GM21717 (cell line): Measurements from ENCODE around the gene PALS1.
"Not testable (repeated sequence)": the region's sequence is repeated elsewhere in the genome, so short reads cannot be mapped to it uniquely, and the experiment has no call there.

Experiments used
- ATAC-seq: cut with Tn5 transposase; IDR thresholded peaks from one replicate; pipeline ENCODE4 v1.9.1; 2021; ENCODE audit warnings: mild to moderate bottlenecking, moderate library complexity; ENCODE audit not compliant: unreplicated experiment

The PALS1 gene

DNA sequence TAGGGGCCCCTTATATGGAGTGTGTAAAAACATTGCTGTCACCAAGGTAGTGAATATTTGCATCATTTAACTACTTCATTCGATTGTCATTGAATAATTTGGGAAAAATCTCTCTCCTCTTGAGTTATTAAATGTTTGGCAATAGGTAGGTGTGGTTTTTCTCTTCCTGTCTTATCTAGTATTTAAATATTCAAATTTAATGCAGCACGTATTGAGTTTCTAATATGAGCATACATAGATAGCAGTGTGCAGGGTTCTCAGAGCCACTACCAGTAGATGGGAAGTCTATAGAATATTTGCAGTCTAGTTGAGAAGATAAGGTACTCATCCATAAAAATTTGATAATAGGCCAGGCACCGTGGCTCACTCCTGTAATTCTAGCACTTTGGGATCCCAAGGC is 16.7 kb downstream of the PALS1 start:
- ATAC-seq, result no peak

DNA sequence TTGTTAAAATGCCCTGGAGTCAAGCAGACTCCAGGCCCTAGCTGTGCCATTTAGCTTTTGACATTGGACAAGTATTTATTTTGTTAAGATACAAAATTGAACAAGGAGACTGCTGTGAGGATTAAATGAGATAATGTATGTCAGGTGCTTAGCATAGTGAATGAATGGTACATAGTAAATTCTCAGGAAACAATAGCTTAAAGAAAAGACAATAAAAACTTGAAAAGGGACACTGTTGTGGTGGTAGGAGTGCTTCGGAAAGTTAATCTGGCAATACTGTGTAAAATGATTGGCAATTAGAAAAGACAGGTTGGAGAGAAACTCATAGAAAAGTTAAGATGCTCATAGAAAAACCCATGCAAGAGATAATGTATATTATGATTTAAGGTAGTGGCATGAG is 19.7 kb downstream of the PALS1 start:
- no peak for ATAC-seq

DNA sequence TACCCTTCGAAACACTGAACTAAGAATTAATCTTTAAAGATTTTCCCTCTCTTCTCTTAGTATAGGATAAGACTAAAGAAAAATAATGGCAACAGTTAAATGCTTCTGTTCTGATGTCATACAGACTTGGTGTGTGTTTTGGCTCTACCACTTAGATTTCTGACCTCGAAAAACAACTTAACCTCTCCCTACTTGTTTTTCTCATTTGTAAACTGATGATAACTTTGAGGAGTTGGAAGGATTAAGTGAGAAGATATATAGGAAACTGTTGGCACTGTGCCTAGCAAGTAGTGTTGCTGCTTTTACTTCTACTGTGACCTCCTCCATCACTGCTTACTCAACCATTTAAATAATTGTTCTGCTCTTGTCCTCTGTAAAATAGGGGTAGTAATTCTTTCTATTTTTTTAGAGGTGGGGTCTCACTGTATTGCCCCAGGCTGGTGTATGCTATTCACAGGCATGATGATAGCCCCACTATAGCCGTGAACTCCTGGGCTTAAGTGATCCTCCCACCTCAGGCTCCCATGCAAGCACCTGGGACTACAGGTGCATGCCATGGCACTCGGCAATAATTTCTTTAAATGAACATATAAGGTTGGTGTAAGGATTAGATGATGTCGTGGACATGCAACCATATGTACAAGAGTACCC is 22.4 kb downstream of the PALS1 start:
- no peak for ATAC-seq

DNA sequence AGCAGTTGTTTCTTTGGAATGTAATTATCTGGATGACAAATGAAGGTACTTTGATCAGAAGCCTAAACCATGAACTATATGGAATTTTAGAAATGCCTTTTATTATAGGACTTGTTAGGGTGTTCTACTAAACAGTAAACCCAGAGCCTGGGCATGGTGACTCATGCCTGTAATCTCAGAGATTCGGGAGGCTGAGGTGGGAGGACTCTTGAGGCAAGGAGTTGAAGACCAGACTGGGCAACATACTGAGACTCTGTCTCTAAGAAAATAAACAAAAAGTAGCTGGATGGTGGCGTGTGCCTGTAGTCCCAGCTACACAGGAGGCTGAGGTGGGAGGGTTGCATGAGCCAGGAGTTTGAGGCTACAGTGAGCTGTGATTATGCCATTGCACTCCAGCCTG is 23.9 kb downstream of the PALS1 start:
- no peak for ATAC-seq

DNA sequence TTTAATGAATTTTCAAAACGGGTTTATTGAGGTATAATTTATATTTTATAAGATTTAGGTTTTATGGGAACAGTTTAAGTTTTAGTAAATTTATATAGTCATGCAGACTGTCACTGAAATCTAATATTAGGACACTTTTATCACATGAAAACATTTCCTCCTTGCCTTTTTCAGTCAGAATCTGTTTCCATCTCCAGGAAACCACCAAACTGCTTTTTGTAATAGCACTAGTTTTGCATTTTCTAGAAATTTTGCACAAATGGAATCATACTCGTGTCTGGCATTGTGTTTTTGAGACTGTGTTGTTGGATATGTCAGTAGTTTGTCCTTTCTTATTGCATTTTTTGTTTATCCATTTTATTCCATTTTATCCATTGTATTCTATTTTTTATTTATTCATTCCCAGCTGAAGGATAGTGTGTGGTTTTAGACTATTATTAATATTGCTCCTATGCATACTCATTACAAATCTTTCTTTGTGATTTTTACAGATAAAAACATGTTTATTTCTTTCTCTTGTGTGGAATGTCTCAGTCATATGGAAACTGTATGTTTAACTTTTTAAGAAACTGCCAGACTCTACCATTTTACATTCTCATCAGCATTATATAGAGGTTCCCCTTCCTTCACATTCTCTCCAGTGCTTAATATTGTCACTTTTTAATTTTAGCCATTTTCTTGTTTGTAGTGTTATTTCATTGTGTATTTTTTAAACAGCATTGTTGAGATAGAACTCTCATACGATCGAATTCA is 26.5 kb downstream of the PALS1 start:
- ATAC-seq, result no peak

DNA sequence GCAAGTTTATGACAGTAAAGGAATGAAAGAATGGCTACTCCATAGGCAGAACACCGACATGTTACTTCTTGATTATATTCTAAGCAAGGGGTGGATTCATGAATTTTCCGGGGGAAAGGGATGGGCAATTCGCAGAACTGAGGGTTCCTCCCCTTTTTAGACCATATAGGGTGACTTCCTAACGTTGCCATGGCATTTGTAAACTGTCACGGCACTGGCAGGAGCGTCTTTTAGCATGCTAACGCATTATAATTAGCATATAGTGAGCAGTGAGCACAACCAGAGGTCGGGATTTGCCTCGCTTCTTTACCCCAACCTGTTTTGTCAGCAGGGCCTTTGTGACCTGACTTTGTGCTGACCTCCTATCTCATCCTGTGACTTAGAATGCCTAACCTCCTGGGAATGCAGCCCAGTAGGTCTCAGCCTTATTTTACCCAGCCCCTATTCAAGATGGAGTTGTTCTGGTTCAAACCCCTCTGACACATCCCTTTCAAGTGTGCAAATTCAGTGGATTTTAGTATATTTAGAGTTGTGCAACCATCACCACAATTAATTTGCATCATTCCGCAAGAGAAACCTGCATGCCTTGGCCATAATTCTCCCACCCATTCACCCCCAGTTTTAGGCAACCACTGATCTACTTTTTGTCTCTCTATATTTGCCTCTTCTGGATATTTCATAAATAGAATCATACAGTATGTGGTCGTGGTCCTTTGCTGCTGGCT is 27.4 kb downstream of the PALS1 start:
- no peak for ATAC-seq

DNA sequence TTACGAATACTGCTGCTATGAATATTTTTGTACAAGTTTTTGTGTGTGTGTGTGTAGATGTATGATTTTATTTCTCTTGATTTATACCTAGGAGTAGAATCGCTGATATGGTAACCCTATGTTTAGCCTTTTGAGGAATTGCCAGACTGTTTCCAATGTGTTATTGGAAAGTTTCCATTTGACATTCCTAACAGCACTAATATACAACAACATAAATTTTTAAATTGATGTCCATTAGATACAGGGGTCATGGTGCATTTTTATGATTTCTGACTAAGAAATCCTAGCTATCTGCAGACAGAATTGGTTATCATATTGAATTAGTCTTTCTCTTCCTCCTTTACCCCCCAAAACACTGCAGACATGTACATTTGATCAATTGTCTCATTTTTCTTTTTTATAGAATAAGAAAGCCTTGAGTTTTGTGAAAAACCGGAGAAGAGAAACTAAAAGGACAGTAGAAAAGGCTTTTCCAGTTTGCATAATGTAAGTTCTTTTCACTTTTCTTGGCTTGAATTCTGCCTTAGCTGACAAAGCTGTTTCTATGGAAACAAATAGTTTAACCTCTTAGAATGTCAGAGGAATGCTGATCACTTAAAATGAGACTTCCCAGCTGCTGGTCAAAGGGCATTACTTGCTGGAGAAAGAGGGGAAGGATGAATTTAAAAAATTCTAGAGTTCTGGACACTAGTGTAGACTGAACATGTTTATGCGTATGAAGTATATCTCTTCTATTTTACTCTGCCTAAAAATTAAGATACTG is 28.2 kb downstream of the PALS1 start:
- ATAC-seq, result no peak

DNA sequence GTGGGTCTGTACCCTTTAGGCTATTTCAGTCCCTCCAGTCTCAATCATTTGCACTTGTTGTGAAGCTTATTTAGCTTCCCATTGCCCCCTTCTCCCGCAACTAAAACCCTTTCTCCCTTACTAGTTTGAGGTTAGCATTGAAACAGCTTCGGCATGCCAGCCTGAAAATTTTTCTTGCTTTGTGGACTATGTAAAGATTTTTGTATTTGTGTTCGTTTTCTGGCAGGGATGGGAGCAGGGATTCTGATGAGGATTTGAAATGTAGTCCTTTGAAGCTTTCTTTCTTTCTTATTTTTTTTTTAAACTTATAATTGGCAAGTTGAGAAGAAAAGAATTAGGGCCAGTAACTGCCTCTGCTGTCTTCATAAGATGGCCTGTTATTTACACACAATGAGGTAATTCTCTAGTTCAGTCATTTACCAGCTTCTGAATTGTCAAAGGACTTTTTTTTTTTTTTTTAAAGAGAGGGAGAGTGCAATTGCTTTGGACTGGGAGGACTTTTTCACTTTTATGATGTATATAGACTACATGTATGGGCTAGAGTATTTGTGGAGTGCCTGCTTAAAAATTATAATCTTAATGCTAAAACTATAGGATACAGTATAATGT is 29.0 kb downstream of the PALS1 start:
- ATAC-seq, result no peak

DNA sequence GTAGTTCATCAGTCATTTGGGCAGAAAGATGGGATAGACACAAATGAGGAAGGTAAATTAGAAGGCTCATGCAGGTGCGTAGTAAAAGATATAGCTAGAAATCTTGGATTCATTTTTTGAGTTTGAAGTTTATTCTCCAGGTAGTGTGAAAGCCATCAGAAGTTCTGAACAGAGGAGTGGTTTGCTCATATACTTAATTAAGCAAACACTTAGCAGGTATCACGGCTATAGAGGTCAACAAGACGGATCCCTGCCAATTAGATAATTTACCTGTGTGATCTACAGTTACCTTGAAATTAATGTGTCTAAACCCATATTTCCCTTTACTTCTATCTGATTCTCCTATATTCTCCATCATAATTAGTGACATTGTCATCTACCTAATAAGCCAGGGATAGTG is 29.7 kb downstream of the PALS1 start:
- no peak for ATAC-seq

DNA sequence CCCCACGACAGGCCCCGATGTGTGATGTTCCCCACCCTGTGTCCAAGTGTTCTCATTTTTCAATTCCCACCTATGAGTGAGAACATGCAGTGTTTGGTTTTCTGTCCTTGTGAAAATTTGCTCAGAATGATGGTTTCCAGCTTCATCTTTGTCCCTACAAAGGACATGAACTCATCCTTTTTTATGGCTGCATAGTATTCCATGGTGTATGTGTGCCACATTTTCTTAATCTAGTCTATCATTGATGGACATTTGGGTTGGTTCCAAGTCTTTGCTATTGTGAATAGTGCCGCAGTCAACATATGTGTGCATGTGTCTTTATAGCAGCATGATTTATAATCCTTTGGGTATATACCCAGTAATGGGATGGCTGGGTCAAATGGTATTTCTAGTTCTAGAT is 32.0 kb downstream of the PALS1 start:
- ATAC-seq, result not testable (repeated sequence)

DNA sequence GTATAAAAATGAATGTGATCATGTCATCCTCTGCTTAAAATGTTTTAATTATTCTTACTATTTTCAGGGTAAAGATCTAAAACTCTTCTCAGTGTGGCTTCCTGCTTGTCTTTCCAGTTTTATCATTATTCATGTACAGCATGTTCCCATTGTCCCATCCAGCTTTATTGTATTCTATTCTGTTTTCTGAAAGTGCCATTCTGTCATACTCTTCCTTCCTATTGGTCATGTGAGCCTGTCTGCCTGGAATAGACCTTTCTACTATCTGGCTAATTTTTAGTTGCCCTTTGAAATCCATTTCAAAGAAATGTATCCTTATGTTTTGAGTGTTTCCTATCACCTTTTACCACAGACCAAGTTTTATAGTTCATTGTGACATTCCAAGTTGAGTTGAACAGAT is 34.9 kb downstream of the PALS1 start:
- no peak for ATAC-seq

DNA sequence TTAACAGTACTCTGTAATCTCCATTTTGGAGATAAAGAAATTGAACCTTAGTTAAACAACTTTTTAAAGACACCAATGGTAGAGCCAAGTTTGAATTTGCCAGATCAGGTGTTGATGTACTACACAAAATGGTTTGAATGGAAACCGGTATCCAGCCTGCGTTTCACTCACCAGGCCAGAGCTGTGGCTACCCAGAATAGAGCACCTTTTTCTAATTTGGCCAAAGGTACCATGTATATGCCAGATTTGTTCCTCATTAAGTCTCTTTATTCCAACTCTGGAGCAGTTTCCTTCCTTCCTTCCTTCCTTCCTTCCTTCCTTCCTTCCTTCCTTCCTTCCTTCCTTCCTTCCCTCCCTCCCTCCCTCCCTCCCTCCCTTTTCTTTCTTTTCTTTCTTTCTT is 39.3 kb downstream of the PALS1 start:
- no peak for ATAC-seq

DNA sequence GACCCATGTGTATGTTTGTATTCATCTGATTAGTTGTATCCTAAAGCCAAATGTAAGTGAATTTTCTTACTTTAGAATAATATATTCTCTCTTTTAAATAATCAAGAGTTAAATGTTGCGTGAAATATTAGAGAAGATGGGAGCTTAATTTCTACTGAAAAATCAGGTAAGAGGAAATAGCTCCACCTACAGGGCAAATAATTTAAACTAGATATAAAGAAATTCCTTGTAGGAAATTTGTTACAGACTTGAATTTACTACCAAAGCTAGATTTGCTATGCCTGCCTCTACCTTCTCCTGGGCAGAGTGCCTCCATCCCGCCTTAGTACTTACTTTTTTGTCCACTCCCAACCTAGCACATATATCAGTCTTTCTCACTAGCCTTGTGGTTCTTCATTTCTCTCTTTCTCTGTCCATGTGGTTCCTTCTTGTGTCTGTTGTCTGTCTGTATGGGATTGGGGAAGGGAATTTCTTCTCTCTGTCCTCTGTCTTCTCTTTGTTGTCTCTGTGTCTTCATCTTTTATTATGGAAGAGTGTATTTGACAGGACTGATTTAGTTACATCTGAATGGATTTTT is 44.7 kb downstream of the PALS1 start:
- ATAC-seq, result no peak
